NB4 (cell line): Measurements from ENCODE around the gene SORBS1.

Experiments used
- TF ChIP-seq, protein P1 (sequence below): IDR thresholded peaks from one replicate; pipeline ENCODE4 v1.5.1; 2012; ENCODE audit warnings: low read depth, low read length
- TF ChIP-seq, protein P2 (sequence below): IDR thresholded peaks from 2 replicates; pipeline ENCODE4 v1.6.1; 2011; ENCODE audit warnings: low read depth, low read length

DNA sequence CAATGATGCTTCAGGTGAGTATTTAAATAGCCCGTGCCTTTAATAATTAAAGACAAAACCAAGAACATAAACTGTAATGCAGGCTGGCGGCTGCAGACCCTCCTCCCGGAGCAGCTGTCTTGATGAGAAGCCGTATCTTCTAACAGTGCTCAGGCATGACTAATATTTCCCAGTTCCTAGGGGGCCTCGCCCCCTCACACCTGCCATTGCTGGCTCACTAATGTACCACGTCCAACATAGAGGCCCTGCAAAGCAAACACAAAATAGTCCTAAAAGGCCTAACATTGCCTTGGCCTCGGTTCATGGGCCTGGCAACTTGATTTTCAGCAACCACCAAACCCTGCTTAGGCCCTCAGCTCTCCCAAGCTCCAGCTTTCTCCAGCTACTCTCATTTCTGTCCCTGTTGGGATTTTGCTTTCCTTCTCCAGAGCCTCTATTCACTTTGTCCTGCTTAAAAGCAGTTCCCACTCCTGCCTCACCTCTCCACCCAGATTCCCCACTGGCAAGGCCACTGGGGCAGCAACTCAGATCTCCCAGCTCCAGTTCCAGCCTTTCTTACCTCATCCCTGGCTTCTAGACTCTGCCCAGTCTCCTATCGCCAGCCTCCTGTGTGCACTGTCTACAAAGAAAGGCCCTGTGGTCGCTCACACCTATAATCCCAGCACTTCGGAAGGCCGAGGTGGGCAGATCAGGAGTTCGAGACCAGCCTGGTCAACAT, 16.2 kb downstream of the SORBS1 start:
- TF ChIP-seq, protein P1, sequence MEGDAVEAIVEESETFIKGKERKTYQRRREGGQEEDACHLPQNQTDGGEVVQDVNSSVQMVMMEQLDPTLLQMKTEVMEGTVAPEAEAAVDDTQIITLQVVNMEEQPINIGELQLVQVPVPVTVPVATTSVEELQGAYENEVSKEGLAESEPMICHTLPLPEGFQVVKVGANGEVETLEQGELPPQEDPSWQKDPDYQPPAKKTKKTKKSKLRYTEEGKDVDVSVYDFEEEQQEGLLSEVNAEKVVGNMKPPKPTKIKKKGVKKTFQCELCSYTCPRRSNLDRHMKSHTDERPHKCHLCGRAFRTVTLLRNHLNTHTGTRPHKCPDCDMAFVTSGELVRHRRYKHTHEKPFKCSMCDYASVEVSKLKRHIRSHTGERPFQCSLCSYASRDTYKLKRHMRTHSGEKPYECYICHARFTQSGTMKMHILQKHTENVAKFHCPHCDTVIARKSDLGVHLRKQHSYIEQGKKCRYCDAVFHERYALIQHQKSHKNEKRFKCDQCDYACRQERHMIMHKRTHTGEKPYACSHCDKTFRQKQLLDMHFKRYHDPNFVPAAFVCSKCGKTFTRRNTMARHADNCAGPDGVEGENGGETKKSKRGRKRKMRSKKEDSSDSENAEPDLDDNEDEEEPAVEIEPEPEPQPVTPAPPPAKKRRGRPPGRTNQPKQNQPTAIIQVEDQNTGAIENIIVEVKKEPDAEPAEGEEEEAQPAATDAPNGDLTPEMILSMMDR = no peak
- TF ChIP-seq, protein P2, sequence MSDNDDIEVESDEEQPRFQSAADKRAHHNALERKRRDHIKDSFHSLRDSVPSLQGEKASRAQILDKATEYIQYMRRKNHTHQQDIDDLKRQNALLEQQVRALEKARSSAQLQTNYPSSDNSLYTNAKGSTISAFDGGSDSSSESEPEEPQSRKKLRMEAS = no peak
